GM12865 (cell line): ENCODE data around the gene EML1.

Experiments used
- DNase-seq: peaks from one replicate; pipeline ENCODE4 v3.0.0; 2010; ENCODE audit warnings: low read depth
- H3K4me3 ChIP-seq: 2 replicates; pipeline ENCODE4 v1.5.1; 2011; ENCODE audit warnings: mild to moderate bottlenecking, low read depth, low read length, control low read depth
- TF ChIP-seq, protein P1 (sequence below): IDR thresholded peaks from 2 replicates; pipeline ENCODE4 v1.5.1; 2011; ENCODE audit warnings: low read length, control low read depth, low read depth, inconsistent platforms; ENCODE audit not compliant: insufficient read depth; ENCODE audit errors: missing control alignments

Gene EML1

DNA sequence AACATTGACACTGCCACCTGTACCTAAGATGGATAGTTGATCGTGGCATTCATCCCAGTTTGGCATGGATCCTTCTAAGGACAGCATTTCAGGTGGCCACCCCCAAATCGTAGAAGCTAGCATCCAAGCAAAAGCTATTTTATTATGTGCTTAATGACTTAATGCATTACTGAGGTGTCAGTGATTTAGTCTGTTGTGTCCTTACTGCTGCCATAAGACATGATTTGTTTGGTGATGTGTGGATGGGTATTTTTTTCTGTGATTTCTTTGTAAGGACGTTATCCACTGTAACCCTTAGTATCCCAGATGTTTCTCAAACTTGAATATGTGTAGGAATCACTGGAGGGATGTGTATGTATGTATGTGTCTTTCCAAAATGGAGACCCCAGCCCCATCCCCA, 190.8 kb downstream of the EML1 start:
- TF ChIP-seq, protein P1, sequence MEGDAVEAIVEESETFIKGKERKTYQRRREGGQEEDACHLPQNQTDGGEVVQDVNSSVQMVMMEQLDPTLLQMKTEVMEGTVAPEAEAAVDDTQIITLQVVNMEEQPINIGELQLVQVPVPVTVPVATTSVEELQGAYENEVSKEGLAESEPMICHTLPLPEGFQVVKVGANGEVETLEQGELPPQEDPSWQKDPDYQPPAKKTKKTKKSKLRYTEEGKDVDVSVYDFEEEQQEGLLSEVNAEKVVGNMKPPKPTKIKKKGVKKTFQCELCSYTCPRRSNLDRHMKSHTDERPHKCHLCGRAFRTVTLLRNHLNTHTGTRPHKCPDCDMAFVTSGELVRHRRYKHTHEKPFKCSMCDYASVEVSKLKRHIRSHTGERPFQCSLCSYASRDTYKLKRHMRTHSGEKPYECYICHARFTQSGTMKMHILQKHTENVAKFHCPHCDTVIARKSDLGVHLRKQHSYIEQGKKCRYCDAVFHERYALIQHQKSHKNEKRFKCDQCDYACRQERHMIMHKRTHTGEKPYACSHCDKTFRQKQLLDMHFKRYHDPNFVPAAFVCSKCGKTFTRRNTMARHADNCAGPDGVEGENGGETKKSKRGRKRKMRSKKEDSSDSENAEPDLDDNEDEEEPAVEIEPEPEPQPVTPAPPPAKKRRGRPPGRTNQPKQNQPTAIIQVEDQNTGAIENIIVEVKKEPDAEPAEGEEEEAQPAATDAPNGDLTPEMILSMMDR = no peak
- DNase-seq = no peak
- H3K4me3 ChIP-seq = no peak overlapping the region

DNA sequence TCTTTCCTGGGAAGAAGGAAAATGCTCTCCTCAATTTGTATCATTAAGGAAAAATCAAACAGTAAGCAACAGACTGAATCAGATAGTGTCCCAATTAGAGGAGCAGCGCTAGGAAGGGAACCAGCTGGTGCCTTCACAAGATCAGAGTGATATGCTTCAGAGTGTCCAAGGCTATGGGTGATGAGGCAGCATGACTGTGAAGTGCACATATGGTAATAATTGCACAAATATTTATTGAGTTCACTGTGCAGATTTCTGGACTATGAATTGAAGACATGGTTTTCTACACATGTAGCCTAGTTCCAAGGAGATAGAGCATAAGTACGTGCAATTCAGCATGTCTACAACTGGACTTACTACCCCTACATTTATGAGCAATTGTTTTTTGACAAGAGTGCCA, 193.2 kb downstream of the EML1 start:
- H3K4me3 ChIP-seq = no peak overlapping the region
- DNase-seq = no peak
- TF ChIP-seq, protein P1 = no peak

DNA sequence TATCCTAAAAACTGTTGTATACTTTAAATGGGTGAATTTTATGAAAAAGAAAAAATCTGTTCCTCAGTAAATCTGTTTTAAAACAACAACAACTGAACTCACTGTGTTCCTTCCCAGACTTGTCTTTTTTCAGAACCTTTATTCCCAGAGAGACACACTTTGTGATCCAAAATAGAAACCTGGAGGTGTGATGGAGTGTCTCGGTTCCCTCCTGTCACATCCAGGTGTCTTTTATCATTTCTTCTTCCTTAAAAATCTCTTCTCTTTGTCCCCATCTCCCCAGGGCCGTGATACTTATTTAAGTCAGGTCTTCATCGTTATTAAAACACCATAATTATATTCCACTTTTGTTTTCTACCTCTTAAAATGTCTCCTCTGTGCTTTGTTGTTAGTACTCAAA, 195.8 kb downstream of the EML1 start:
- TF ChIP-seq, protein P1 = no peak
- no peak for DNase-seq
- no peak overlapping the region for H3K4me3 ChIP-seq

DNA sequence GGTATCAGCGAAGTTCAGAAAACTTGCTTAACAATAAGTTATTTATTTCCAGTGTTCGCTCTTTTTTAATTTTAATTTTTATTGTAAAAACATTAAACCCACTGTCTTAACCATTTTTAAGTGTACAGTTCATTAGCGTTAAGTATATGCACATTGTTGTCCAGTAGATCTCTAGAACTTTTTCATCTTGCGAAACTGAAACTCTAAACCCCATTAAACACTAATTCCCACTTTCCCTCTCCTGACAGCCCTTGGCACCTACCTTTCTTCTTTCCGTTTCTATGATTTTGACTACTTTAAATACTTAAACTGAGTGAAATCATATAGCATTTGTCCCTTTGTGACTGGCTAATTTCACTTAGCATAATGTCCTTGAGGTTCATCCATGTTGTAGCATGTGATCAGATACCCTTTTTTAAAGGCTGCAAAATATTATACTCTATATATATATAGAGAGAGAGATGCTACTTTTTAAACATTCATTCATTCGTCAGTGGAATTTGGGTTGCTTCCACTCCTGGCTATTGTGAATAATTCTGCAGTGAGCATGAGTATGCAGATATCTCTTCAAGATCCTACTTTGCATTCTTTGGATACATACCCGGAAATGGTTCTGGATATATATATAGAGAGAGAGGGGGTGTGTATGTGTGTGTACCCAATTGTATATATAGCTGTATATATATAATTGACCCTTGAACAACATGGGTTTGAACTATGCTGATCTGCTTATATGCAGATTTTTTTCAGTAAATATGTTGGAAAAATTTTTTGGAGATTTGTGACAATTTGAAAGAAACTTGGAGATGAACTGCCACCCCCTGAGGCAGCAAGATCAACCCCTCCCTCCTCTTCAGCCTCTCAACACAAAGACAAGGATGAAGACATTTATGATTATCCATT, 197.3 kb downstream of the EML1 start:
- TF ChIP-seq, protein P1 = no peak
- no peak overlapping the region for H3K4me3 ChIP-seq
- no peak for DNase-seq

DNA sequence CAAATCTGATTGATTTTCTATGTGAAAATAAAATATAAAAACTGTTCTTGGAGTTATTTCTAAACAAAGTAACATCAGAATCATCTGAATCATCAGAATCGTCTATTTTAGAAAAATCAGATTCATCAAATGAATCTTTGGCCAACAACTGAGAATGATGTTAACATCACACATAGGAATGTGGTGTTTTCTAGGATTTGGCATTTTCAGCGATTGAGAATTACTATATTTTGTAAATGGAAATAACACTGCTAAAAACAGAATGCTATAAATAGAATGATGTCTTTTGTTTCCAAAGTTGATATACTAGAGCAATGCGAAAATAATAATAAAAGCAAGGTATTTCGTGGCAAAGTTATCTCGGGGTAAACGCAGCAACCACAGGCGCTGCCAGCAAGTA, 198.1 kb downstream of the EML1 start:
- TF ChIP-seq, protein P1 = no peak
- DNase-seq = no peak
- H3K4me3 ChIP-seq = no peak overlapping the region
